ENCODE measurements around the gene PKIG.
A peak's percentile ranks its signal among the peaks of the same experiment; 100 is the strongest.
"Not testable (repeated sequence)": the region's sequence is repeated elsewhere in the genome, so short reads cannot be mapped to it uniquely, and the experiment has no call there.

PKIG gene

DNA sequence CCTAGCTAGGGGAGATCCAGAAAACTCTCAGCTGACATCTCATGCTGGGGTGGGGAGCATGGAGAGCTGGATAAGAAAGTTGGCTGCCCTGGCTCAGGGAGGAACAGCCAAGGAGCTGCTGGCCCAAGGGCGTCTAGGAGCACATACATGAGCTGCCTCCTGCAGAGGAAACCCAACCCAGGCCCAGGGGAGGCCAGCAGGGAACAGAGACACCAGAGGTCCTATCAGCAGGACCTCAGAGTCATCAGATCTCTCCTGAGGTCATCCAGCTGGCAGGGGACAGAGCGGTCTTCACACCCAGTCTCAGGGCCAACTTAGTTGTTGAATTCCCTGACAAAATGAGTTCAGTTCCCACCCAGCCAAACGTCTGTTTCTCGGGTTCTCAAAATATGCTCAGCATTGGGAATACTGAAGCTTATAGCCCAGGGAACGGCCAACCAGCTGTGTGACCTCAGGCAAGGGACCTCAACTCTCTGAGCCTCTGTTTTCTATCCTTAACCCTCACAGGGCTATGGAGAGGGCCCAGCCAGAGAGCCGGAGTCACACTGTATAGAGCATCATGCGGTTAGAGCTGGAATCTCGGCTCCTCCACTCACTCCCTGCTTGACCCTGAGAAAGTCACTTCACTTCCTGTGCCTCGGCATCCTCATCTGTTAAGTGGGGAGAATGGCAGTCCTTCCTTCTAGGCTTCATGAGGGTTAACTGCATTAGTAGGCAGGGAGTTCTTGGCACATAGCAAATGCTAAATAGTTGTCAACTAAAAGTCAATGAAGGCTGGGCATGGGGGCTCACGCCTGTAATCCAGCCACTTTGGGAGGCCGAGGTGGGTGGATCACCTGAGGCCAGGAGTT lies 55.4 kb downstream of the PKIG start:
- FAIRE-seq: no peak
- no peak for DNase-seq (ENCODE audit: low spot score)

DNA sequence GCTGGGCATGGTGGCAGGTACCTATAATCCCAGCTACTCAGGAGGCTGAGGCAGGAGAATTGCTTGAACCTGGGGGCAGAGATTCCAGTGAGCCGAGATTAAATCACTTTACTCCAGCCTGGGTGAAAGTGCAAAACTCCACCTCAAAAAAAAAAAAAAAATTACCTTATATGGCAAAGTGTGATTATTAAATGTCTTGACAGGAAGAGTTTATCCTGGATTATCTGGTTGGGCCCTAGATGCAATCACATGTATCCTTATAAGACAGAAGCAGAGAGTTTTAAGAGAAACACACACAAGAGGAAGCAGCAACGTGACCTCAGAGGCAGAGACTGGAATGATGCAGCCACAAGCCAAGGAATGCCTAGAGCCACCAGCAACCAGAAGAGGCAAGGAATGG lies 58.1 kb downstream of the PKIG start:
- DNase-seq (ENCODE audit: low spot score): no peak
- no peak for FAIRE-seq

DNA sequence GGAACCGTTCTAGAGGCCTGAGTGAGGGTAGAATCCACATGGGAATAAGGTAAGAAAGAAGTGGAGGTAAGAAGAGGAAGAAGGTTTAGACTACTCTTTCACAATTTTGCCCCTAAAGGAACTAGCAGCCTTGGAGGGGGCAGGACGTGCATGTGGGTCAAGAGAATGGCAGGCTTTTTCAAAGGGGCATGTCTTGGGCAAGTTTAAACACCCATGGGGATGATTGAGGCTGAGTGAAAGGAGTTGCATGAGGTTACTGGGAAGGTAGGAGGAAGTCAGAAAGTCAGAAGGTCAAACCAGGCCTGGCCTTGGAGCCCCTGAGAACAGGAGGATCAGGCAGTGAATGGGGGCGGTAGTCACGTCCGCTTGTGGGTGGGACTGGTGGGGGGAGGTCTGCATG lies 58.9 kb downstream of the PKIG start:
- DNase-seq (ENCODE audit: low spot score) (no peak), FAIRE-seq (no peak)

DNA sequence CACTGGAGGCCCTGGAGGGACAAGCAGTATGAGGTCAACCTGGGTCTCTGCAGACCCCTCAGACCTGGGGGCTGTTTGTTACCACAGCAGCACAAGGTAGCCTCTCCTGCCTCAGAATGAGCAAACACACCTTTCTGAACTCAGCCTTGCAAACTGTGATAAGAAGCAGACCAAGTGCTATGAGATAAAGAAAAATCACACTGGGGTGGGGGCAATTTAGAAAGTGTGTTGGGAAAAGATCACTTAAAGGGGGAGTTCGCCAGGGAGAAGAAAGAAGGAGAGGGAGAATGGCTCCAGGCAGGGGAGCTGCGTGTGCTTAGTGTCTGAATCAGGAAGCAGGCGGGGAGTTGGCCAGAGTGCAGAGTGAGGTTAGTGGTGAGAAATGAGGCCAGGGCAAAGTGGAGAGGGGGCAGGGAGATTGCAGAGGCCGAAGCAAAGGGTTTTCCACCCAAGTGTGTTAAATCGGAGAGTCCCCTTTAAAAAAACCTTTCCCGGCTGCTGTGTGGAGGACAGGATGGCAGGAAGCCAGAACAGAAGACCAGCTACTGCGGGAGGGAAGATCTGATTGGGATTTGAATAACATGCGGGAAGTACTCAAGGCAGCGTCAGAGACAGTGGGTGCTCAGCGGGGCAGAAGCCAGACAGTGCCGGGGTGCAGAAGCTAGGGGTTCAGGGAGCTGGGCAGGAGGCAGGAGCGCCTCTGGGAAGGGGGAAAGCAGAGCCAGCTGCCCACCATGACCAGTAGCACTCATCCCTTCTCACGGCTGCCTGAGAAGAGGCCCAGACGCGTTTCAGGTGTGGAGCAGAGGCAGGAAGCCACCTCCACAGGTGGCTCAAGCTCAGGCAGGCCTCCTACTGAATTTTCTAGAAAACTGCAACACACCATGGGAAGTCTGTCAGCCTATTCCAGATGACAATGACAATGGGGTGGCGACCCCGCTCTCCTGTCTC lies 60.1 kb downstream of the PKIG start:
- DNase-seq (ENCODE audit: low spot score) (peak; percentile 90), FAIRE-seq (no peak)

DNA sequence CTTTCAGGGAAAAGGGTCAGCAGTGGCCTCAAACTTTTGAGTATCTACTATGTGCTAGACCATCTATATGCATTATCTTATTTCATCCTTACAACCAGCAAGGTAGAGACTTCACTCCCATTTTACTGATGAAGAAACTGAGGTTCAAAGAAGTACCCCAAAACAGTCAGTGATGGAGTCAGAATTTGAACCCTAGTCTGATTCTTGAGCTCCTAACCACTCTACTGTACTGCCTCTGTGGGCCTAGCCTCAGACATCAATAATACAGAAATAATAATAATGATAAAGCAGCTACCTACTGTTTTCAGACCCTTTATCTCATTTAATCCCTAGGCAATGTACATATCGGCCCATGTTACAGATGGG lies 60.8 kb downstream of the PKIG start:
- FAIRE-seq (no peak), DNase-seq (ENCODE audit: low spot score) (no peak)

DNA sequence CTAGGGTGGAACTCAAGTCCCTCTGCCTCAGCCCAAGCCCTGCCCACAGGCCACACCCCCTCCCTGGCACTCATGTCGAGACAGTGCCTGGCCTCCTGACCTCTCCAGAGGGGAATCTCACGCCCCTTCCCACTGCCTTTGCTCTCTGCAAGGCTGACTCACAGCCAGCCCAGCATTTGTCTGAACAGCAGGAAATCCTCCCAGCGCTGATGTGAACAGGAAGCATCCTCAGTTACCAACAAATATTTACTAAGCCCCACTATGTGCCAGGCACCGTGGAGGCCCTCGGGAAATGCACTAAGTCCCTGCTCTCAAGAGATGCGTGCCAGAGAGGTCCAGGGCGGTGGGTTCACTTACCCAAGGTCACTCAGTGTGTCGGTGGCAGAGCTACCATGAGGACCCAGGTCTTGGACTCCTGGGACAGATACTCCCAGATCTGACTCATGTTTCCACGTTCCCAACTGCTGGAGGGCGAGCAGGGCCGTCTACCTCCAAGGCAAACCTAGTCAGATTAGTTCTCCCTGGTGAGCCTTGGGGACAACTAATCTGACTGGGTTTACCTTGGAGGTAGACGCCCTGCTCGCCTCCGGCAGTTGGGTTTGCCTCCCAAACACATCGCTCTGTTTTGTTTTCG lies 61.3 kb downstream of the PKIG start:
- FAIRE-seq (peak; percentile 44), DNase-seq (ENCODE audit: low spot score) (peak; percentile 79)

DNA sequence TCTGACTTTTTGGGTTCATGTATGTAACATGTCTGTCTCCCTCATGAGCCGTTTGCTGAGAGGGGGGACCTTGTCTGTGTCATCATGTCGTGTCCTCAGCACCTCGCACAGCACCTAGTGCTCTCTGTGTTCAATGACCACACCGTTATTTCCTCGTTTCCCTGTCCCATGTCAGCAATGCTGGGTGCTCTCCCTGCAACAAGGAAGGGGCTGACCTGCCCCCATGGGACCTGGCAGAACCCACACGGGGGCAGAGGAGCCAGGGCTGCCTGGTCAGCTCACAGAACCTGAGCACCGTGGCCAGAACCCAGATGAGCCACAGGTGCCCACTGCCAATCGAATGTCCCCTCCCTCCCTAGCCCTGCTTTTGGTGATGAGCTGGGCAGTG lies 61.8 kb downstream of the PKIG start:
- DNase-seq (ENCODE audit: low spot score) (no peak), FAIRE-seq (no peak)

DNA sequence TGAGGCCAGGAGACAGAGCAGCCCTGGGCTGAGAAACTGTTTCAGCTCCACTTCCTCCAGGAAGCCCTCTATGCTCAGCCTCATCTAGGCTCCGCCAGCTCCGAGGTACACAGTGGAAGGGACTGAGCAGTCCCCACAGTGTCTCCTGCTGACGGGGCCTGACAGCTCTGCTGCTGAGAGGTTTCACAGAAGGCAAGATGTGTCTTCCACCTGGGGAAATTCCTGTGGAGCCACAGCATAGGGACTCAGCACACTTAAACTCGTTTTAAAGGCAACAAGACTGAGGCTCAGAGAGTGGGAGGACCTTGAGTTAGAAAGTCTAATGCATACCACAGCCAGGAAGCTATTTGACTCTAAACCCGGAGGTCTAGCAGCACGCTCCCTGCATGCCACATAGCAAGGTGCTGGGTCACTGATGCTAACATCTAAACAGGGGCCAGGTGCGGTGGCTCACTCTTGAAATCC lies 62.3 kb downstream of the PKIG start:
- DNase-seq (ENCODE audit: low spot score) (no peak), FAIRE-seq (no peak)

DNA sequence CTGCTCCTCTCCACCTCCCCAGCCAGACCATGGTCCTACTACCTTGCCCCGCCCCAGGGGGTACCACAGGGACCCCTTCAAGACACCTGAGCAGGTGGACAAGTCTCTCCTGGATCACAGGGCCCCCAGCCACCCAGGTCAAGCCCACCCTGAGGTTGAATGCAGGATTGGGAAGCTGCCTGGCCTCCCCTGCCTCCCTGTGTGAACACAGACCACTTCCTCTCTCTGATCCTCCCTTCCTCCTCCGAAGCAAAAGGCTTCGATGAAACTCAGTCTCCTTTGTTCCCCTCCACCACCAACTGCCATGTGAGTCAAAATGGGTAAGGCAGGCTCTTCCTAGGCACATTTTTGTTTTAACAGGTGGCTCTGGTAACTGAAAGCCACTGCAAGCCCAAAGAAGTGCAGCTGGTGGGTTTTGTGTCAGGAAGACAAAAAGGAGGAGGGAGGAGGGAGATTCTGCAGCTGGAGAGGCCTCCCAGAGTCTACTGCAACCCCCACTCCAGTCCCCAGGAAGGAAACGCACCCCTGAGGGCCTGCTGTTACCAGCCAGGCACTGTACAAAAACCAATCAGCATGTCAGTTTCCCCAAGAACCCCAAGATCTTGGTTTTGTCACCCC lies 63.8 kb downstream of the PKIG start:
- FAIRE-seq (no peak), DNase-seq (ENCODE audit: low spot score) (no peak)

DNA sequence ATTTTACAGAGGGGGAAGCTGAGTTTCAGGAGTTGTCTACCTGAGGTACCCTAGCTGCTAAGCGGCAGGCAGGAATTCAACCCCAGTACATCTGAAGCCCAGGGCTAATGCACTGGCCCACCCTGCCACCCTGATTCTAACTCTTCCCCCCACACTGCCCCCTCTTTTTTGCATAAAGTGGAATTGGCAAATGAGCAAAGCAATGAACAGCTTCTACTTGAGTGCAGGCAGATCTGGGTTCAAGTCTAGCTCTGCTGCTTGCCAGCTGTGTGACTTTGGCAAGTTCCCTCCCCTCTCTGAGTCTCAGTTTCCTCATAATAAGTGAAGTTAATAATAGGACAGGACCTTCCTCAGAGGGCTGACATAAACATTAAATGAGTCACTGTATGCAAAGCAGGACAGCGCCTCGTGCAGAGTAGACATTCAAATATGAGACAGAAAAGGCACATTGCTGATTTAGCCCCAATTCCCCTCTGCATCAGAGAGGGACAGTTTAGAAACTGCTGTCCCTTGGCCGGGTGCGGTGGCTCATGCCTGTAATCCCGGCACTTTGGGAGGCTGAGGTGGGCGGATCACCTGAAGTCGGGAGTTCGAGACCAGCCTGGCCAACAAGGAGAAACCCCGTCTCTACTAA lies 64.4 kb downstream of the PKIG start:
- no peak for FAIRE-seq
- peak; percentile 36 for DNase-seq (ENCODE audit: low spot score)

DNA sequence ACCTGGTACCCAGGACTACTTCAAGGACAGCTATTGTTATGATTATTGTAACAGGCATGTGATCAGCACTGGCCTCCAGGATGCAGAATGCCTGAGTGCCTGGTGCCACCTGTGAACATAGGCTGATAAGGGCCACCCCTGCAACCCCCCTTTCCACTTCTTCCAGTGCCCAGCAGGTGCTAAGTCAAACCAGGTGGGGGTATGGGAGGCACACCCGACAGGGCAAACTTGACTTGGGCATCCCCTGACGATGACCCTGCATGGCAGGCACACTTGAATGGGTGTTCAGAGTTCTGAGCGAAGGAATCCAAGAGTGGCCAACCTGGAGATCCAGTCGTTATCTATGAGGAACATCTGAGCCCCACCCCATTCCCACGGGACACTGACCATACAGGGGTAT lies 65.7 kb downstream of the PKIG start:
- DNase-seq (ENCODE audit: low spot score) (no peak), FAIRE-seq (no peak)

DNA sequence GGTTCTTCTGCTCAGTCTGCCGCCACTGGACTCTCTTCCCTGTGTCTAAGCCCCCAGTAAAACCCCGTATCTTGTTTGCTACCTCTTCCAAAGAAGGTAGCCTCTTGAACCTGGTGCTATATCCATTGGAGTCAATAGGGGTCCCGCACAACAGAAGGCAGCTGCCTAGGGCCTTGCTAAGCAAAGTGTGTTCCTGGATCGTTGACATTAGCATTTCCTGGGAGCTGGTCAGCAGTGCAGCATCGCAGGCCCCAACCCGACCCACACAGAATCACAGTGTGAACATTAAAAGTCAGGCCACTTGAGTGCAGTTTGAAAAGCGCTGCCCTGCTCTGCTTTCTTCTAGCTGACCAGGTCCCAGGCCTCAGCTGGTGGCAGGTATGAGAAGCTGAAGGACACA lies 66.2 kb downstream of the PKIG start:
- DNase-seq (ENCODE audit: low spot score): no peak
- no peak for FAIRE-seq

DNA sequence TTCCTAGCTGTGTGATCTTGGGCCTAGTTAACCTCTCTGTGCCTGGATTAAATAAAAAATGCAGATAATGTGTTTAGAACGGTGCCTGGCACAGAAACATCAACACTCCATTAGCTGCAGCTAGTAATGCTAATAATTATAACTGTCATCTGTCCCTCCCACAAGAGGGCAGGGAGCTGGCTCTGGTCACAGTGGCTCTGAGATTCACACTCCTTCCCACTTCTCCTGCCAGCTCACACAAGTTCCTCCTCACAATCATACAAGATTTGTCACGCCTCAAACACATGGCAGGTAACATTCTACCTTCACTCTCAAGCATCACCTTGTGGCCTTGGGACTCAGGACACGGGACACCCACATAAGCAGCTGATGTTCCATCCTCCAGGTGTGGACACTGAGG lies 66.7 kb downstream of the PKIG start:
- DNase-seq (ENCODE audit: low spot score) (no peak), FAIRE-seq (peak; percentile 68)

DNA sequence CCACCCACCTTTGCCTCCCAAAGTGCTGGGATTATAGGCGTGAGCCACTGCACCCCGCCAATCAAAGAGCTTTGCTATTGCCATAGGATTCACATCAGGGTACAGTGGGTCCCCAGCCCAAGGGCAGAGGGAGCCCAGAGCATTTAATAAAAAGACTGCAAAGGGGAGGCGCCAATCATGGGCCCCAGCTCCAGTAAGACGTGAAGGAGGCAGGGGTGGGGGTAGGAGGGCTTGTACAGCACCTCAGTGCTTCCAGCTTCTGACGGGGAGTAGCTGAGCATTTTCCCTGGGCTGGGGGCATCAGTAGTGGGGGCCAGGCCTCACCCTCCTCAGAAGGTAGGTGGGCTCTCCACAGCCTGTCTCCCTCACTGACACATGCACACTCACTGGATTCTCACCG lies 67.6 kb downstream of the PKIG start:
- DNase-seq (ENCODE audit: low spot score) (no peak), FAIRE-seq (no peak)

DNA sequence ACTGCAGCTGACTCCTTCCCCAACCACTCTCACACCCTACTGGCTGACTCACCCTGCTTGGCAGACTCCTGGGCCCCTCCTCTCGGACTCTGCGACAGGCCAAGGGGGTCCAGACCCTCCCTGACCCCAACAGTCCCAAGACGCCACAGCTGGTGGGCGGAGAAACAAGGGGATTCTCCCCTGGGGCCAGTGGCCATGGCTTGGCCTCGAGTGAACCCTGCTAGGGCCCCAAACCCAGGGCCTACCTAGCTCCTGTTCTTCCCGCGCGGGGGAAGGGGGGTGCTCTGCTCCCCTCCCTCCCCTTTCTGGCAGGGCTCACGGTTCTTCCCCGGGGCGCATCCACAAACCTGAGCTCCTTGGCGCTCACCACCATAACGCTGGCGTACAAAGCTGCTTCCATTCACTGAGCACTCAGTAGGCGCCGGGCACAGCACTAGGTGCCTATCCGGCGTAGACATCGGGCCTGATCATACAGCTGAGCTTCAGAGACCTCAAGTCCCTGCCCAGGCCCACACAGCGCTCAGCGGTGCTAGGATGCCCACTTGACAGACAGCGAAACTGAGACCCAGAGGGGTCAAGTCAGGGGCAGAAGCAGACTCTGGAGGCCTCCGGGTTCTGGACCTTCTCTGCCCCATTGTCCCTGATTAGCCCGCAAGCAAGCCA lies 68.5 kb downstream of the PKIG start:
- DNase-seq (ENCODE audit: low spot score): no peak
- FAIRE-seq: no peak

DNA sequence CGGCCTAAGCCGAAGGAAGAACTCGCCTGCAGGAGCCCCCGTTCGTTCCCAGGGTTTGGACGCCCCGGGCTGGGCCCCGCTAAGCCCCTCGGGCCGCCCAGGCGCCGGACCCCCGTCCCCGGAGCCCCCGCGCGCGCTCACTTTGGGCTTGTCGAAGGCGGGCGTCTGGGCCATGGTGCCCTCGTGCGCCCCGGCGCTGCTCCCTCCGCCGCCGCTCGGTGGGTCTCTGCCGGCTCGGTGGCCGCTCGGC lies 69.0 kb downstream of the PKIG start:
- no peak for FAIRE-seq
- DNase-seq (ENCODE audit: low spot score): no peak

DNA sequence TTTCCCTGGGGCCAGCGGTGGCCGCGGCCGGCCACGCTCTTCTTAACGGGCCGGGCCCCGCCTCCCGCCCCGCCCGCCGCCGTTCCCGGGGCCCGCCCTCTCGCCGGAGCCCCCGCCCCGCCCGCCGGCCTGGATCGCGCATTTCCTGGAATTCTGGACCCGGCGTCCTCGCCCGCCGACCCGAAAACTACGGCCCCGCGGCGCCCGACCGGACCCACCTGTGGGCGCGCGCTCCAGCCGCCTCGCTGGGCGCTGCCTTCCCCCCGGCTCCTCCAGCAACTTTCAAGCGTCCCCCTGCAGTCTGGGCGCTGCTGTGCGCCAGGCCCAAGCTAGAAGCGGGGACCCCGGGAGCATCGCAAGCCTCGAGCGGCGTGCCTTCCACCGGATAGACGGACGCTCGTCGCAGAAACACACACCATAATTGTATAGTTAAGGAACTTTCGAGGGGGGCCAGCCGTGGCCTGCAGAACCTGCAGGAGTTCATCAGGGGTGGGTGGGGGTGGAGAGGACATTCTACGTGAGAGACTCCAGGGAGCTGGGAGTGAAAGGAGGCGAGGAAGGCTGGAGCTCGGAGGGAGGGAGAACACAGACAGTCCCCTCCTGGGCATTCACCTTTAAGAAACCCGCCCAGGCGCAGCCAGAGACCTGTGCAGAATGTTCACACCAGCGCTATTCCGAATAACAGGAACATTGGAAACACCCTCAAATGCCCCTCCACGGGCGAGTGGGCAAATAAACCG lies 69.5 kb downstream of the PKIG start, which contains the start of gene ADA:
TSS of gene ADA (minus strand) at position 16 of the 740 bp plus-strand sequence. CDS start 92 bp downstream, outside the sequence.
- no peak for FAIRE-seq
- DNase-seq (ENCODE audit: low spot score): peak; percentile 76

DNA sequence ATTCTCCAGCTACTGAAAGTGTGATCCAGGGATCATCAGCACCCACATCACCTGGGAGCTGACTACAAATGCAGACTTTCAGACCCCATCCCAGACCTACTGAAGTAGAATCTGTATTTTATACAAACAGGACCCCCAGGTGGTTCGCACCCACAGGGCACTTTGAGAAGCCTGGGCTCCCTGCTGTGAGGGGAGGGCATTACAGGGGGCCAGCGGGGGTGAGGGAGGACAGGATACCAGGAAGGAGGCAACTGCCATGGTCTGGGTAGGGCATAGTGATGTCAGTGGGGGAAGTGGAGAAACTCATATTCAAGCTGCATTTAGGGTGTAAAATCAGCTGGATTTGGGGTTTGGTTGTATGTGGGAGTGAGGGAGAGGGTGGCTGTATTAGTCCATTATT lies 71.2 kb downstream of the PKIG start:
- DNase-seq (ENCODE audit: low spot score): no peak

DNA sequence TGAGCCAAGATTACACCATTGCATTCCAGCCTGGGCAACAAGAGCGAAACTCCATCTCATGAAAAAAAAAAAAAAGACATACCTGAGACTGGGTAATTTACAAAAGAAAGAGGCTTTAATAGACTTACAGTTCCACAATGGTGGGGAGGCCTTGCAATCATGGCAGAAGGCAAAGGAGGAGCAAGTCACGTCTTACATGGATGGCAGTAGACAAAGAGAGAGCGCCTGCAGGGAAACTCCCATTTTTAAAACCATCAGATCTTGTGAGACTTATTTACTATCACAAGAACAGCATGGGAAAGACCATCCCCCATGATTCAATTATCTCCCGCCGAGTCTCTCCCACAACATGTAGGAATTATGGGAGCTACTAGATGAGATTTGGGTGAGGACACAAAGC lies 71.8 kb downstream of the PKIG start:
- DNase-seq (ENCODE audit: low spot score); FAIRE-seq: not testable (repeated sequence)

More for the DNA sequence above, 71.2 kb downstream of the PKIG start:
- FAIRE-seq: peak; percentile 20

DNA sequence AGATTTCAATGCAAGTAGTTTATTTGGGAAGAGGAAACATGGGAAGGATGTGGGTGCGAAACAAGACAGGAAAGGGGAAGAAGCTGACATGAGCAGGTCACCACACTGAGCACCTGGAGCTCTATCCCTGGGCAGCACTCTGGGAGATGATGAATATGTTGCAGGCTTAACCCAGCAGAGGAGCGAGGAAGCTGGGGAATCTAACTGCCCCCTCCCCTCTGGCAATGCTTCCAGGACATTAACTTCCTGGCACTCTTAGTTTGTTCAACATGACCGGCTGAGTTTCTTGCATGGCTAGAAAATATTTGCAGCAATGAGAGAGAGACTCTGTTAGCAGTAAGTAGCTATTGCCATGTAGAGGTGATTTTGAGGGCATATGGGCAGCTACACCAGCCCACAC lies 74.1 kb downstream of the PKIG start:
- no peak for FAIRE-seq
- no peak for DNase-seq (ENCODE audit: low spot score)
